ENCODE data around the gene SPDYC.
"Not testable (repeated sequence)": the region's sequence is repeated elsewhere in the genome, so short reads cannot be mapped to it uniquely, and the experiment has no call there.

SPDYC gene

GRCh38 chr11:65135633-65136145, 34.3 kb upstream of the SPDYC start:
- no peak for DNase-seq (ENCODE audit: low read depth)
- peak overlapping the region; percentile 91 for H3K4me3 ChIP-seq (ENCODE audit: low read length)
- TF ChIP-seq CTCF (conservative IDR thresholded peaks at IDR 0.05; ENCODE audit: low read depth, low read length): no peak

- no peak for TF ChIP-seq CTCF (conservative IDR thresholded peaks at IDR 0.05; ENCODE audit: low read depth, low read length)
- H3K4me3 ChIP-seq (ENCODE audit: low read length): no peak overlapping the region
- no peak for DNase-seq (ENCODE audit: low read depth)
Measured at GRCh38 chr11:65136515-65137096, 33.4 kb upstream of the SPDYC start.

- no peak for TF ChIP-seq CTCF (conservative IDR thresholded peaks at IDR 0.05; ENCODE audit: low read depth, low read length)
- DNase-seq (ENCODE audit: low read depth): no peak
- no peak overlapping the region for H3K4me3 ChIP-seq (ENCODE audit: low read length)
Measured at GRCh38 chr11:65141896-65142494, 28.0 kb upstream of the SPDYC start.

DNA sequence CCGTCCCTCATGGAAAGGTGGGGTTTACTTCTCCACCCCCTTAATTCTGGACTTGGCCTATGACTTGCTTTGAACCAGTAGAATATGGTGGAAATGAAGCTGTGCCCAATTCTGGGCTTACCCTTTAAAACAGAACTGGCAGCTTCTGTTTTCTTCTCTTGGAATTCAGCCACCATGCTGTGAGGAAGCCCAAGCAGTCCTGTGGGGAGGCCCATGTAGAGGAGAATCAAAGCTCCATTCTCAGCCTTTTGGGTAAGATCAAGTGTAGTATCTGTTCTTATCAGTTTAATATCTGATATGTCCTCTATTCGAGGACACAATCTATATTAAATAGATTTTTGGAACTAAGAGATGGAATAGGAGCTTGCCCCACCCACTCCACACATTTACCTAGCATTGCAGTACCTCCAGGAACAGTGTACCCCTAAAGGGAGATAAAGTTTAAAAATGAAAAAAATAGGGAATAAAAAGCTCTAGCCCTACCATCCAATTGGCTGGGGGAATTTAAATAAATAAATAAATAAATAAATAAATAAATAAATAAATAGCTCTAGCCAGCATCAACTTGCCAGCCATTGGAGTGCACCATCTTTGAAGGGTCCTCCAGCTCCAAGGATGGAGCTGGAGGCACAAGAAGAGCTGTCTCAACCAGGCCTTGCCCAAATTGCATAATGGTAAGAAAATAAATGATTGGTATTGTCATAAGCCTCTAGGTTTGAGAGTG, 22.5 kb upstream of the SPDYC start:
- no peak for DNase-seq (ENCODE audit: low read depth)
- no peak overlapping the region for H3K4me3 ChIP-seq (ENCODE audit: low read length)
- no peak for TF ChIP-seq CTCF (conservative IDR thresholded peaks at IDR 0.05; ENCODE audit: low read depth, low read length)

- TF ChIP-seq CTCF (conservative IDR thresholded peaks at IDR 0.05; ENCODE audit: low read depth, low read length): no peak
- H3K4me3 ChIP-seq (ENCODE audit: low read length): no peak overlapping the region
- no peak for DNase-seq (ENCODE audit: low read depth)
Measured at GRCh38 chr11:65148657-65149056, 21.4 kb upstream of the SPDYC start.

GRCh38 chr11:65150131-65150508, 19.9 kb upstream of the SPDYC start:
- DNase-seq (ENCODE audit: low read depth); H3K4me3 ChIP-seq (ENCODE audit: low read length): not testable (repeated sequence)

DNA sequence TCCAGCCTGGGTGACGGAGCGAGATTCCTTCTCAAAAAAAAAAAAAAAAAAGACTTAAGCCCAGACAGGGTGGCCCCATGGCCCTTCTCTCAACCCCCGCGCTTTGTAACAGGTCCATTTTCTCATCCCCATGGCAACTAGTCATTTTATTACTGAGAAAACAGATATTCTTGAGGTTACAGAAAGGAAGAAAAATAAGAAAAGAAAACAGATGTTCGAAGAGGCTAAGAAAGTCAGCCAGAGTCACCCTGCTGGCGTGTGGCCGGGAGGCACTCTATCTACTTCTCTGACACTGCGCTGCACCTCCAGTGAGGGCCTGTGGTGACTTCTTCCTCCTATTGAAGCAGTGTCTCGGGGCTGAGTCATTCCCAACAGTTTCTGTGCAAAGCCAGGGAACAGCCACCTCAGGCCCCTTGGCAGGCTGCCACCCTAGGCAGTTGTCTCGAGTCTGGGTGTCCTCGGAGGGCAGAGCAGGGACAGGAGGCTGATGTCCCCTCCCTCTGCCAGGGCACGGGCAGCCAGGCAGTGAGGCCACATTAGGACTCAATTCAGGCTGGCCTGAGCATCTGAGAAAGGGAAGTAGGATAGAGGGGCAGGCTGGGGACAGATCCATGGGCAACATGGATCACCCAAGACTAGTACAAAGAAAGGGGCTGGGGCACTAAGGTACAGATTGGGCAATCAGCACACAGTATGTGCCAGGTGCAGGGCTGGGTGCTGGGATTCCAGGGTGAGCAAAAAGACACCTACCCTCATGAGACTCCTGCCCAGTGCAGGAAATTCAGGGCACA, 19.3 kb upstream of the SPDYC start:
- TF ChIP-seq CTCF (conservative IDR thresholded peaks at IDR 0.05; ENCODE audit: low read depth, low read length): no peak
- DNase-seq (ENCODE audit: low read depth): peak; percentile 39
- no peak overlapping the region for H3K4me3 ChIP-seq (ENCODE audit: low read length)

All from retinal pigment epithelial cell (primary cell).